Spleen (tissue), 7 donors: ENCODE results near the gene HPCAL1.

ENCODE experiments used
- POLR2A ChIP-seq, 3 donors: fragments of 450-650 bp; IDR thresholded peaks; one replicate each; pipeline ENCODE4 v1.5.1; 2017; ENCODE audit warnings: antibody characterized with exemption in 3 of 3, mild to moderate bottlenecking in 1 of 3
- POLR2AphosphoS5 ChIP-seq, 3 donors: sonication (generic); formaldehyde crosslinking; IDR thresholded peaks; one replicate each; pipeline ENCODE4 v1.5.1; 2017; ENCODE audit warnings: antibody characterized with exemption in 3 of 3
- TF ChIP-seq, protein P1 (sequence below), 11 experiments: fragments of 200-600 bp in 7 of 11; fragments of 450-650 bp in 4 of 11; sonication (generic) in 4 of 11; IDR thresholded peaks in 8 of 11; conservative IDR thresholded peaks in 3 of 11; 1 replicate in 7 of 11; 2 replicates in 4 of 11; pipeline versions ENCODE4 v1.4.0 to v1.8.0; 2016 to 2021; ENCODE audit warnings: antibody characterized with exemption in 11 of 11, inconsistent platforms in 4 of 11, mild to moderate bottlenecking in 1 of 11
- donor health status: DM: no; HTN: no; CAD: no; lungs with moderate emphysema.
- donor health status: DM: no; HTN: no; CAD: no.
- donor health status: DM: no; HTN: no; CAD: no.

DNA sequence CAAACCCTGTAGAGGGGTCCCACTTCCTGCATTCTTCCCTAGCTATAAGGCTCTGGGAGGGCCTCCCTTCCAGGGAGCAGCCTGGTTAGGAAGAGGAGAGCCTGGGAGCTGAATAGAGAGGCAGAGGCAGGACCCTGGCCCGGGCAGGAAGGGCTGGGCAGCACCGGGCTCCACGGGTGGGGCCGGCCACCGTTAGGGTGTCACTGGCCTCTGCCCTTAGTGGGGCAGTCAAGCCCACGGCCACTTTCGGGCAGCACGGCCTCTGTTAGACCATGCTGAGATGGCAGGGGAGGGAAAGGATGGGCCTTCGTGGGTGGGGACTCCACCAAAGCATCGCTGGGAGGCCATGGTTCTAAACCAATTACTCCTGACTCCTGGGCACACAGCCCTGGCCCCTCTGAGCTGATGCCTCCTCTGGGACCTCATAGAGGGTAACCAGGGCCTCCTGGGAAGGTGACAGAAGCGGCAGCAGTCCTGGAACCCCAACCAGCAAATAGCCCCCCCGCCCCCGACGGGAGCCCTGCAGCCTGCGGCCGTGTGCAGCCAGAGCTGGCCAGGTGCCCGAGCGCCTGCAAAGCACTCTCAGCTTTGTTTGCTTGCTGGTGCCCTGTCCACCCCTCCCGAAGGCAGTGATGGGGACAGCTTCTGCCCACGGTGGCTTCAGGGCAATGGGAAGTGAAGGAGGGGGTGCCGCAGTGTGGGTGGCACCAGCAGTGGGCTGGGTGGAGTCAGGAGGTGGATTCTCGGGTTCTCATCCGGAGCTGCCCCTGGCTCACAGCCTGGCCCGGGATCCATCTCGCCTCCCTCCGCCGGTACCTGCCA is 16.3 kb upstream of the HPCAL1 start:
- TF ChIP-seq, protein P1, sequence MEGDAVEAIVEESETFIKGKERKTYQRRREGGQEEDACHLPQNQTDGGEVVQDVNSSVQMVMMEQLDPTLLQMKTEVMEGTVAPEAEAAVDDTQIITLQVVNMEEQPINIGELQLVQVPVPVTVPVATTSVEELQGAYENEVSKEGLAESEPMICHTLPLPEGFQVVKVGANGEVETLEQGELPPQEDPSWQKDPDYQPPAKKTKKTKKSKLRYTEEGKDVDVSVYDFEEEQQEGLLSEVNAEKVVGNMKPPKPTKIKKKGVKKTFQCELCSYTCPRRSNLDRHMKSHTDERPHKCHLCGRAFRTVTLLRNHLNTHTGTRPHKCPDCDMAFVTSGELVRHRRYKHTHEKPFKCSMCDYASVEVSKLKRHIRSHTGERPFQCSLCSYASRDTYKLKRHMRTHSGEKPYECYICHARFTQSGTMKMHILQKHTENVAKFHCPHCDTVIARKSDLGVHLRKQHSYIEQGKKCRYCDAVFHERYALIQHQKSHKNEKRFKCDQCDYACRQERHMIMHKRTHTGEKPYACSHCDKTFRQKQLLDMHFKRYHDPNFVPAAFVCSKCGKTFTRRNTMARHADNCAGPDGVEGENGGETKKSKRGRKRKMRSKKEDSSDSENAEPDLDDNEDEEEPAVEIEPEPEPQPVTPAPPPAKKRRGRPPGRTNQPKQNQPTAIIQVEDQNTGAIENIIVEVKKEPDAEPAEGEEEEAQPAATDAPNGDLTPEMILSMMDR (IDR thresholded peaks at IDR 0.05 in 8 of 11, conservative IDR thresholded peaks at IDR 0.05 in 3 of 11) = no peak
- TF ChIP-seq POLR2A (IDR thresholded peaks at IDR 0.05) = no peak
- TF ChIP-seq POLR2AphosphoS5 (IDR thresholded peaks at IDR 0.05) = no peak
